Bronchus fibroblast of lung (primary cell): ENCODE results near the gene LMBR1. TPM values are rescaled to one million over a fixed set of nuclear protein-coding genes. Genes with fewer than 3 reads are reported as not detected.

Source experiments
- total RNA-seq: library from RNA; depleted of rRNA; stranded (reverse); fragments of >200 nt; gene quantifications from 2 replicates; pipeline ENCODE4 v1.2.3, GENCODE V29; 2015

LMBR1 gene, protein sequence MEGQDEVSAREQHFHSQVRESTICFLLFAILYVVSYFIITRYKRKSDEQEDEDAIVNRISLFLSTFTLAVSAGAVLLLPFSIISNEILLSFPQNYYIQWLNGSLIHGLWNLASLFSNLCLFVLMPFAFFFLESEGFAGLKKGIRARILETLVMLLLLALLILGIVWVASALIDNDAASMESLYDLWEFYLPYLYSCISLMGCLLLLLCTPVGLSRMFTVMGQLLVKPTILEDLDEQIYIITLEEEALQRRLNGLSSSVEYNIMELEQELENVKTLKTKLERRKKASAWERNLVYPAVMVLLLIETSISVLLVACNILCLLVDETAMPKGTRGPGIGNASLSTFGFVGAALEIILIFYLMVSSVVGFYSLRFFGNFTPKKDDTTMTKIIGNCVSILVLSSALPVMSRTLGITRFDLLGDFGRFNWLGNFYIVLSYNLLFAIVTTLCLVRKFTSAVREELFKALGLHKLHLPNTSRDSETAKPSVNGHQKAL
- total RNA-seq, result 18.2 and 18.3 TPM in 2 replicates

GRCh38 chr7:156892821-156893706 lies at the start of gene LMBR1:
Gene LMBR1 (minus strand): TSS chr7:156893183. CDS start chr7:156892993, 190 bp downstream.

DNA sequence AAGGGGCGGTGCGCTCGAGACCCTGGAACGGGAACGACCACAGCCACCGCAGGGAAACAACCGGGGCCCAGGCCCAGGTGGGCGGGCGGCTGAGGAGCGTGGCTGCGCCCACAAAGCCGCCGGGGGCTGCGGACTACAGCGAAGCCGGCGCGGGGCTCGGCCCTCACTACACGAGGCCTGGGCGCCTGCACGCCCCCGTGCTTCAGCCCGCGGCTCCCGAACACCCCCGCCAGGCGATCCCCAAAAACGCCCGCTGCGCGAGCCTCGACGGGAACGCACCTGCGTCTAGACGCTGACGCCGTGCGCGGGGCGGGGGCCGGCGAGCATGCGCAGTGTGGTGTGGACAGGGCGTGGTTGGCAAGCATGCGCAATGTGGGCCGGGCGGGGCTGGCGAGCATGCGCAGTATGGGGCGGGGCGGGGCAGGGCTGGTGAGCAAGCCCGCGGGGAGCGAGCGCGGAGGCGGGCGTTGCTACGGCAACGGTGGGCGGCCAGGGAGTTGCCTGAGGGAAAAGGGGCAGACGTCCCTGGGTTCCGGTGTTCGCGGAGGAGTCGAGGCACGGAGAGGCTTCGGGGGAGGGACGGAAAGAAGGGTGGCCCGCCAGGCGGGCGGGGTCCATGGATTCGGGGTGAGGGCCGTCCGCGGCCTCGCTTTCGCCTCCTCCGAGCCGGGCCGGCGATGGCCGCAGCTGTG lies 252.6 kb downstream of the LMBR1 start, which contains the start of gene RNF32:
Gene RNF32 (plus strand): TSS at position 518 of the 692 bp plus-strand sequence. CDS start 3,104 bp downstream, outside the sequence.

Other genes starting within 250 kb of the LMBR1 start
- 7.6 and 7.9 TPM in 2 replicates for gene NOM1, start 56.5 kb upstream of the LMBR1 start, total RNA-seq
- gene MNX1, start 117.5 kb upstream of the LMBR1 start, total RNA-seq, result 0.17 TPM in 1 of 2 replicates, not detected in the other
- 42.1 and 50.8 TPM in 2 replicates for gene UBE3C, start 245.7 kb upstream of the LMBR1 start, total RNA-seq